ENCODE results near the gene CDC42EP3.
A peak's percentile ranks its signal among the peaks of the same experiment; 100 is the strongest.

Gene CDC42EP3

GRCh38 chr2:37636381-37637066, 34.9 kb downstream of the CDC42EP3 start:
- no peak for DNase-seq (ENCODE audit: low read depth in 3 of 3)

- DNase-seq (ENCODE audit: low read depth in 3 of 3) = peak; percentile 33 to 58 (median 50)
Observed at GRCh38 chr2:37635504-37636380, 35.7 kb downstream of the CDC42EP3 start.

GRCh38 chr2:37634914-37635503, 36.4 kb downstream of the CDC42EP3 start:
- DNase-seq (ENCODE audit: low read depth in 3 of 3) = no peak

GRCh38 chr2:37633845-37634244, 37.6 kb downstream of the CDC42EP3 start:
- DNase-seq (ENCODE audit: low read depth in 3 of 3) = no peak

- DNase-seq (ENCODE audit: low read depth in 3 of 3) = no peak
Observed at GRCh38 chr2:37633234-37633633, 38.2 kb downstream of the CDC42EP3 start.

- DNase-seq (ENCODE audit: low read depth in 3 of 3) = no peak
Observed at GRCh38 chr2:37632310-37632709, 39.1 kb downstream of the CDC42EP3 start.

GRCh38 chr2:37631698-37632097, 39.7 kb downstream of the CDC42EP3 start:
- no peak for DNase-seq (ENCODE audit: low read depth in 3 of 3)

- DNase-seq (ENCODE audit: low read depth in 3 of 3) = no peak
Observed at GRCh38 chr2:37631292-37631691, 40.1 kb downstream of the CDC42EP3 start.

- DNase-seq (ENCODE audit: low read depth in 3 of 3) = no peak
Observed at GRCh38 chr2:37630776-37631175, 40.7 kb downstream of the CDC42EP3 start.

- DNase-seq (ENCODE audit: low read depth in 3 of 3) = no peak
Observed at GRCh38 chr2:37630301-37630700, 41.1 kb downstream of the CDC42EP3 start.

GRCh38 chr2:37629529-37629928, 41.9 kb downstream of the CDC42EP3 start:
- no peak for DNase-seq (ENCODE audit: low read depth in 3 of 3)

- no peak for DNase-seq (ENCODE audit: low read depth in 3 of 3)
Observed at GRCh38 chr2:37627710-37628109, 43.7 kb downstream of the CDC42EP3 start.

GRCh38 chr2:37625796-37626571, 45.5 kb downstream of the CDC42EP3 start:
- DNase-seq (ENCODE audit: low read depth in 3 of 3) = peak; percentile 21 to 50 (median 26)

GRCh38 chr2:37625156-37625555, 46.3 kb downstream of the CDC42EP3 start:
- DNase-seq (ENCODE audit: low read depth in 3 of 3) = no peak

- no peak for DNase-seq (ENCODE audit: low read depth in 3 of 3)
Observed at GRCh38 chr2:37623971-37624900, 47.2 kb downstream of the CDC42EP3 start.

- DNase-seq (ENCODE audit: low read depth in 3 of 3) = no peak
Observed at GRCh38 chr2:37623406-37623805, 48.0 kb downstream of the CDC42EP3 start.

- no peak for DNase-seq (ENCODE audit: low read depth in 3 of 3)
Observed at GRCh38 chr2:37622450-37623100, 48.9 kb downstream of the CDC42EP3 start.

GRCh38 chr2:37621199-37621598, 50.2 kb downstream of the CDC42EP3 start:
- no peak for DNase-seq (ENCODE audit: low read depth in 3 of 3)

GRCh38 chr2:37619959-37620300, 51.5 kb downstream of the CDC42EP3 start:
- no peak for DNase-seq (ENCODE audit: low read depth in 3 of 3)

- no peak for DNase-seq (ENCODE audit: low read depth in 3 of 3)
Observed at GRCh38 chr2:37619230-37619958, 52.0 kb downstream of the CDC42EP3 start.
